Stimulated activated CD8-positive, alpha-beta memory T cell treated with anti-CD3 and anti-CD28 coated beads, Interleukin-7, amount 100 ng/mL, for 48 hours (primary cell): Measurements from ENCODE around the gene C4orf51.
"Not testable (repeated sequence)": the region's sequence is repeated elsewhere in the genome, so short reads cannot be mapped to it uniquely, and the experiment has no call there.

ENCODE experiments used
- DNase-seq, 2 donors: peaks; one replicate each; pipeline ENCODE4 v3.0.0-alpha.2; 2020; ENCODE audit warnings: low read depth in 1 of 2; ENCODE audit errors: extremely low read depth in 1 of 2

The C4orf51 gene

GRCh38 chr4:145679991-145680455 lies at the start of gene C4orf51:
C4orf51 (plus strand) TSS chr4:145680146; CDS start chr4:145680204, 58 bp downstream.
- no peak for DNase-seq

GRCh38 chr4:145635117-145635516 lies 44.8 kb upstream of the C4orf51 start:
- DNase-seq, result no peak

- DNase-seq, result no peak
These were observed 44.3 kb upstream of the C4orf51 start for GRCh38 chr4:145635630-145636029.

GRCh38 chr4:145639186-145639698 lies 40.7 kb upstream of the C4orf51 start:
- no peak for DNase-seq

GRCh38 chr4:145640236-145640635 lies 39.7 kb upstream of the C4orf51 start:
- DNase-seq, result not testable (repeated sequence)

GRCh38 chr4:145643295-145643694 lies 36.7 kb upstream of the C4orf51 start:
- DNase-seq, result no peak

GRCh38 chr4:145644699-145645098 lies 35.2 kb upstream of the C4orf51 start:
- no peak for DNase-seq

- DNase-seq, result no peak
These were observed 23.8 kb upstream of the C4orf51 start for GRCh38 chr4:145656156-145656555.

GRCh38 chr4:145660064-145660463 lies 19.9 kb upstream of the C4orf51 start:
- DNase-seq, result no peak

GRCh38 chr4:145663194-145663593 lies 16.8 kb upstream of the C4orf51 start:
- no peak for DNase-seq

- no peak for DNase-seq
These were observed 14.2 kb upstream of the C4orf51 start for GRCh38 chr4:145665773-145666172.

- DNase-seq, result no peak
These were observed 9.5 kb upstream of the C4orf51 start for GRCh38 chr4:145670422-145670821.

GRCh38 chr4:145679520-145679919 lies 426 bp upstream of the C4orf51 start:
- DNase-seq, result no peak

GRCh38 chr4:145680902-145681301 lies 956 bp downstream of the C4orf51 start:
- DNase-seq, result no peak

GRCh38 chr4:145681518-145681917 lies 1.6 kb downstream of the C4orf51 start:
- DNase-seq, result no peak

GRCh38 chr4:145681956-145682355 lies 2.0 kb downstream of the C4orf51 start:
- DNase-seq, result no peak

- no peak for DNase-seq
These were observed 7.0 kb downstream of the C4orf51 start for GRCh38 chr4:145686991-145687390.

- DNase-seq, result no peak
These were observed 10.7 kb downstream of the C4orf51 start for GRCh38 chr4:145690610-145691009.

GRCh38 chr4:145691416-145691815 lies 11.5 kb downstream of the C4orf51 start:
- not testable (repeated sequence) for DNase-seq

GRCh38 chr4:145694929-145695328 lies 15.0 kb downstream of the C4orf51 start:
- DNase-seq, result no peak

- DNase-seq, result no peak
These were observed 17.4 kb downstream of the C4orf51 start for GRCh38 chr4:145697332-145697731.

- DNase-seq, result no peak
These were observed 18.6 kb downstream of the C4orf51 start for GRCh38 chr4:145698507-145698906.

- no peak for DNase-seq
These were observed 24.0 kb downstream of the C4orf51 start for GRCh38 chr4:145703850-145704497.
